GM20000 (cell line): Measurements from ENCODE around the gene HHAT.

Source experiments
- DNase-seq: peaks from one replicate; pipeline ENCODE4 v3.0.0; 2012; ENCODE audit warnings: low spot score
- TF ChIP-seq, protein P1 (sequence below): IDR thresholded peaks from 2 replicates; pipeline ENCODE4 v1.5.1; 2012; ENCODE audit warnings: mild to moderate bottlenecking, control low read depth; ENCODE audit errors: extremely low read depth, missing control alignments

The HHAT gene

DNA sequence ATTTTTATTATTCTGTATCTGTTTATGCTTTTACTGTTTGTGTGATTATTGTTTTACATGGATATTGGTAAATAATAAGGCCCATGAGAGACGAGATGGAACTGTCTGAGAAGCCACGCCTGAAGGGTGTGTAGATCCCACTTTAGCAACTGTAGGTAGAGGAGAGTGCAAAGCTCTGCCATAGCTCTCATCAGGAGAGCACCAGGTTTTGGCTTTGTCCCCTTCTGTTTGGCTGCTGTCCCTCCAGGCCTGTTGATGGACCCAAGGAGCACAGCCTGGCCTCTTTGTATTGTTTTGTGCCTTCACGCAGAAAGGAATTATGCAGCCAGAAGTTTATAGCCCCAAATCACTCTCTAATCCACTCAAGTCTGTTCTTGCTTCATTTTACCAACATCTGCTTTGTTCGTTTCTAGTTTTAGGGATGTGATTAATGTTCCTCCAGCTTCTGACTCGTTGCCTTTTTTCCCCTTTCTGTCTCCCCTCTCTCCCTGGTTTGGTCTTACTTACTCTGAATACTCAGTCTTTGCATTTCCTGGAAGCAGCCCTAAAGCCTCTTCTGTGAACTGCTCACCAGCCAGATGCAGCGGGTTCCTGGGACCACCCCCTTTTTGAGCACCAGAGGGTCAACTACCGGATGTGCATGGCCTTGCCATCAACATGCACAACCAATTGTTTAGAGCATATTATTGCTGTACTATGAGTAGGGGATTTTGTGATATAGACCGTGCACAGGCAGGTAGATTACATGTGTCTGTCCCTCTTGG lies 127.3 kb downstream of the HHAT start:
- DNase-seq: no peak
- TF ChIP-seq, protein P1, sequence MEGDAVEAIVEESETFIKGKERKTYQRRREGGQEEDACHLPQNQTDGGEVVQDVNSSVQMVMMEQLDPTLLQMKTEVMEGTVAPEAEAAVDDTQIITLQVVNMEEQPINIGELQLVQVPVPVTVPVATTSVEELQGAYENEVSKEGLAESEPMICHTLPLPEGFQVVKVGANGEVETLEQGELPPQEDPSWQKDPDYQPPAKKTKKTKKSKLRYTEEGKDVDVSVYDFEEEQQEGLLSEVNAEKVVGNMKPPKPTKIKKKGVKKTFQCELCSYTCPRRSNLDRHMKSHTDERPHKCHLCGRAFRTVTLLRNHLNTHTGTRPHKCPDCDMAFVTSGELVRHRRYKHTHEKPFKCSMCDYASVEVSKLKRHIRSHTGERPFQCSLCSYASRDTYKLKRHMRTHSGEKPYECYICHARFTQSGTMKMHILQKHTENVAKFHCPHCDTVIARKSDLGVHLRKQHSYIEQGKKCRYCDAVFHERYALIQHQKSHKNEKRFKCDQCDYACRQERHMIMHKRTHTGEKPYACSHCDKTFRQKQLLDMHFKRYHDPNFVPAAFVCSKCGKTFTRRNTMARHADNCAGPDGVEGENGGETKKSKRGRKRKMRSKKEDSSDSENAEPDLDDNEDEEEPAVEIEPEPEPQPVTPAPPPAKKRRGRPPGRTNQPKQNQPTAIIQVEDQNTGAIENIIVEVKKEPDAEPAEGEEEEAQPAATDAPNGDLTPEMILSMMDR: no peak

DNA sequence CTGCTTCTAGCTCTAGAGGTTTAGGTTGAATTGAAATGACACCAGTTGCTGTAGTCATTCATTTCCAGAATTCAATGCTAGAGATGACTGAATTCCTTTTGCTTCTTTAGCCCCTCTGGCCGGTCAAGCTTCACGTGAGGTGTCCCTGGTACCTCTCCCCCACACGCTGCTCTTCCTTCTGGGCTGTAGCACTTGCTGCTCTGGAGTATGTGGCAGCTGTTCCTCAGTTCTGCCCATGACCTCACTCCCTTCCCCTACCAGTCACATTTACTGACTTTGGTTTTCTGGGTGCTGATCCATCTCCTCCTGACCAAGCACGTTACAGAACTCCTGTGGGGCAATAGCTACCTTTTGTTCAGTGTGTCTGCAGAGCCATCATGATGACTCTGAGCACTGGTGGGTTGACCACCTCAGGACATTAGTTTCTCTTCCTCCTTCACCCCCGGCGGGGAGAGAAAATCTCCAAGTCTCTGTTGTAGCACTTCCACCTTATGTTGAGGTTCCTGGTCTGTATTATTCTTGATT lies 128.1 kb downstream of the HHAT start:
- DNase-seq: no peak
- TF ChIP-seq, protein P1: no peak

DNA sequence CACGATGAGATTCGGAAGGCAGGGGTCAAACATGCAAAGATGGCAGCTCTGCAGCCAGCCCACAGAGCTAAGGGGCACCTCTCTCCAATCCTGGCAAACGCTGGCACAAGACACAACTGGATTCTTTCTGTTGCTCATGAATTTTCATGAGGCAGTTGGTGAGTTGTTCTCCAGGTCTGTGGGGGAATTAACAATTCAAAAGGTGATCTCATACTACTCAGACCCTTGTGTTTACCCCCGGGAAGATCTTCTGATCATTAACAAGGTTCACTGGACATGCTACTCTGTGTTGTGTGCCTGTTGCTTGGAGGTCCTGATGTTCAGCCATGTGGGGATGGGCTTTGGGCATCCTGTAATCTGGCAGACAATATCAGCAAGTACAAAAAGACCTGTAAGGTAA lies 128.9 kb downstream of the HHAT start:
- no peak for DNase-seq
- TF ChIP-seq, protein P1: no peak

DNA sequence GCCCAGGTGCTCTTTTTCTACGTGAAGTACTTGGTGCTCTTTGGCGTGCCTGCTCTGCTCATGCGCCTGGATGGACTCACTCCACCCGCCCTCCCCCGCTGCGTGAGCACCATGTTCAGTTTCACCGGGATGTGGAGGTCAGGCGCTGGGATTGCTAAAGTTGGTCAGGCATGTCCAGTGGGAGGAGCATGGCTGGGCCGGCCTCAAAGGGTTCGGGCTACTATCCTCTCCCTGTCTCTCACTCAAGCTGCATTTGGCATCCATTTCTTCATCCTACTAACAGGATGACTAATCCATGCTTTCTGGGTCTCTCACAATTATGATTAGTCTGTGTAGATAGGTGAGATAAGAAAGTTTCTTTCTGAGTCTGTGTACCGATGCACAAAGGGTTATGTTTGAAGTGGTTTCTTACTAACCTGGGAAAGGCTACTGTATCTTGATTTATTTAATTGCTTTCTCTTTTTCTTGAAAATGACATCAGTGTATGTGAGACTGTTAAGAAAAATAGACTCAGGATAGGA lies 135.9 kb downstream of the HHAT start:
- DNase-seq: no peak
- TF ChIP-seq, protein P1: no peak

DNA sequence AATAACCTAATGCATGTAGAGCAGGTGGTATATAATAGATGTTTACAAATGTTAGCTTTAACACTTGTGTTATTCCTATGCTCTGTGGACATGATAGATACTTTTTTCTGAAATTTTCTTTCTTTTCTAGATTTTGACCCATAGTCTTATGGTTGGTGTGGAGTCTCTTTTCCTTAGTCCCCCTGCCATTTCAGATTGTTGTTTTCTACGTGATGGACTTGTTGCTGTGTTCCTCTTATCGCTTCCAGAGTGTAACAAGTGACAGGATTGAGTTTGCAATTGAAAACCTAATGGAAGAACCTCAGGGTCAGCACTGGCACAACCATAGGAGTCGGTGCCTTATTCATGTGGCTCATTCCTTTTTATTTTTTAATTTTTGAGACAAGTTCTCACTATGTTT lies 136.4 kb downstream of the HHAT start:
- DNase-seq: no peak
- TF ChIP-seq, protein P1: no peak

DNA sequence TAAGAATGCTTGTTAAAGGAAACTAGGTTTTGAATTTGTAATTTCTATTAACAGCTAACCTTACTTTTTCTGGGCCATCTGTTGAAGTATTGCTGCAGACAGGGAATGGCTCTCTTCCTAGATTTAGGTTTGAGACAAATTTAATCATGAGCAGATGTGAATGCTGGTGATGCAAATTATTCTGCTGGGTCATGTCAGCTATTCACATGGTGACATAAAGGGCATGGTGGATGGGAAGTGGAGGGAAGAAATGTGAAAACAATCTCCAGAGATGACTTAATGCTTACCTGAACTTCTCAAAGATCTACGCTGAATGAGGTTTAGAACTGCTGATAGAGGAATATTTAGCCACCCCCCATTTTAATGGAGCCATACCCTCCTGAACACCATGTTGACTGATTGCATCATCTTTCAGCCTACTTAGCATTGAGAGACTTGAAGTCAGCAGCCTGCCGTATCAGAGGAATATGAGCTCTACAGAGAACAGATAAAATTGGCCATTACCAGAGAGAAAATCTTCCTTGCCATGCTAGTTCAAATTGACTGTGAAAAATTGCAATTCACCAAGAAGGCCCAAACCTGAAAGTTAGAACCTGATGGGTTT lies 138.8 kb downstream of the HHAT start:
- DNase-seq: no peak

More for the DNA sequence above, 138.8 kb downstream of the HHAT start:
- TF ChIP-seq, protein P1: no peak
